ENCODE measurements around the gene ZNF764.
"Not testable (repeated sequence)": the region's sequence is repeated elsewhere in the genome, so short reads cannot be mapped to it uniquely, and the experiment has no call there.

ZNF764 gene

DNA sequence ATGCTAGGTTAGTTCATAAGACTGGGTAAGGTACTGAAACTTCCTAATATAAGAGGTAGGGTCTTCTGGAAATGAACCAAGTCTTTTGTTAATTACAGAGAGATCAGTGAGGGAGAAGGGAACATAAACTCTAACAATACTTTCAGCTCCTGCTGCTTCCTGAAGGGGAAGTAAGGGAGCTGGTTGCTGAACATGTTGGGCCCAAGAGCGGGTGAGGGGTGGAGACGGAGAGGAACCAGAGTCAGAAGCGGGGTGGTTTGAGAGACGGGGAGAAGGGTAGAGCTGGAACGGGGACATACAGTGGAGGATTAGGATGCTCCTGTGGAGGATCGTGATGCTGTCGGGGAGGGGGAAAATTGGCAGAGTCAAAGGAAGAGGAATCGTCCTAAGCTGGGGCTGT lies 12.1 kb downstream of the ZNF764 start:
- H3K27me3 ChIP-seq (ENCODE audit: insufficient read depth, low read length), result no peaks in the 10 kb centered on the region
- no peak overlapping the region for H3K4me3 ChIP-seq (ENCODE audit: low read depth, low read length, poor library complexity, severe bottlenecking)
- no peaks in the 10 kb centered on the region for H3K4me1 ChIP-seq (ENCODE audit: insufficient read depth, low read length, severe bottlenecking)
- no peak overlapping the region for H2AFZ ChIP-seq (ENCODE audit: low read length)
- H3K36me3 ChIP-seq (ENCODE audit: insufficient read depth, low read length), result no peaks in the 10 kb centered on the region; the same call in 1 of the 2 replicates
- H3K9ac ChIP-seq (ENCODE audit: low read length), result no peak overlapping the region
- no peak overlapping the region for H3K27ac ChIP-seq (ENCODE audit: low read depth, low read length, poor library complexity, severe bottlenecking)
- H4K20me1 ChIP-seq (ENCODE audit: insufficient read depth, low read length), result no peaks in the 10 kb centered on the region
- H3F3A ChIP-seq (ENCODE audit: insufficient read depth, low read length), result no peaks in the 10 kb centered on the region
- H3K4me2 ChIP-seq (ENCODE audit: low read length), result no peak overlapping the region
- no peaks in the 10 kb centered on the region for H3K9me2 ChIP-seq (ENCODE audit: low read depth, low read length)
- no peaks in the 10 kb centered on the region for H3K9me3 ChIP-seq (ENCODE audit: low read length)
- TF ChIP-seq EZH2 (IDR thresholded peaks at IDR 0.05; ENCODE audit: borderline replicate concordance, low read length), result no peak
- TF ChIP-seq, protein P1, sequence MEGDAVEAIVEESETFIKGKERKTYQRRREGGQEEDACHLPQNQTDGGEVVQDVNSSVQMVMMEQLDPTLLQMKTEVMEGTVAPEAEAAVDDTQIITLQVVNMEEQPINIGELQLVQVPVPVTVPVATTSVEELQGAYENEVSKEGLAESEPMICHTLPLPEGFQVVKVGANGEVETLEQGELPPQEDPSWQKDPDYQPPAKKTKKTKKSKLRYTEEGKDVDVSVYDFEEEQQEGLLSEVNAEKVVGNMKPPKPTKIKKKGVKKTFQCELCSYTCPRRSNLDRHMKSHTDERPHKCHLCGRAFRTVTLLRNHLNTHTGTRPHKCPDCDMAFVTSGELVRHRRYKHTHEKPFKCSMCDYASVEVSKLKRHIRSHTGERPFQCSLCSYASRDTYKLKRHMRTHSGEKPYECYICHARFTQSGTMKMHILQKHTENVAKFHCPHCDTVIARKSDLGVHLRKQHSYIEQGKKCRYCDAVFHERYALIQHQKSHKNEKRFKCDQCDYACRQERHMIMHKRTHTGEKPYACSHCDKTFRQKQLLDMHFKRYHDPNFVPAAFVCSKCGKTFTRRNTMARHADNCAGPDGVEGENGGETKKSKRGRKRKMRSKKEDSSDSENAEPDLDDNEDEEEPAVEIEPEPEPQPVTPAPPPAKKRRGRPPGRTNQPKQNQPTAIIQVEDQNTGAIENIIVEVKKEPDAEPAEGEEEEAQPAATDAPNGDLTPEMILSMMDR (IDR thresholded peaks at IDR 0.05; ENCODE audit: low read length), result no peak
- H3K79me2 ChIP-seq (ENCODE audit: insufficient read depth, low read length), result no peaks in the 10 kb centered on the region

DNA sequence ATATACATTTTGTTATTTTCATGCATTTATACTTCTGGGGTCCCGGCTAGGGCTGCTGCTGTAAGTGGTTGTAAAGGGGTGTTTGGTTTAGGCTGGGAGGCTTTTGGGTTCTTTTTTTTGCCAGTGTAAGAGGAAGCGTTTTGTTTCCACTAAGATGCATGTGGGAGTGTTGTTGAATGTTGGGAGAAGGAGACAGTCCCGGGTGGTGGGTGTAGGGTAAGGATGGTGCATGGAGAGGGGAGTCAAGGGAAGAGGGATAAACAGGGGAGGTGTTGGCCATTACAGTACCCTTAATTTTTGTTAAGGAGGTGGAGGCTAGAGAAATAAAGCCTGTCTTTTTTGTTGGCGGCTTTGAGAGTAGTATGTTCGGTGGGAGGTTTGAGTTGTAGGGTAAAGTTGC lies 15.1 kb downstream of the ZNF764 start:
- Histone ChIP-seq H2AFZ (ENCODE audit: low read length) (no peak overlapping the region), H3K9ac (ENCODE audit: low read length) (no peak overlapping the region), H3K4me1 (ENCODE audit: insufficient read depth, low read length, severe bottlenecking) (peaks cover 3% of the 10 kb centered on the region), H3K79me2 (ENCODE audit: insufficient read depth, low read length) (no peaks in the 10 kb centered on the region), H3K36me3 (ENCODE audit: insufficient read depth, low read length) (no peaks in the 10 kb centered on the region; the same call in 1 of the 2 replicates), H3K27me3 (ENCODE audit: insufficient read depth, low read length) (no peaks in the 10 kb centered on the region), H3K9me2 (ENCODE audit: low read depth, low read length) (no peaks in the 10 kb centered on the region), H3K9me3 (ENCODE audit: low read length) (no peaks in the 10 kb centered on the region), H4K20me1 (ENCODE audit: insufficient read depth, low read length) (no peaks in the 10 kb centered on the region), H3K27ac (ENCODE audit: low read depth, low read length, poor library complexity, severe bottlenecking) (no peak overlapping the region), H3K4me2 (ENCODE audit: low read length) (no peak overlapping the region), H3K4me3 (ENCODE audit: low read depth, low read length, poor library complexity, severe bottlenecking) (no peak overlapping the region), H3F3A (ENCODE audit: insufficient read depth, low read length) (no peaks in the 10 kb centered on the region)
- TF ChIP-seq EZH2 (IDR thresholded peaks at IDR 0.05; ENCODE audit: borderline replicate concordance, low read length), result no peak
- TF ChIP-seq, protein P1 (IDR thresholded peaks at IDR 0.05; ENCODE audit: low read length), result no peak

DNA sequence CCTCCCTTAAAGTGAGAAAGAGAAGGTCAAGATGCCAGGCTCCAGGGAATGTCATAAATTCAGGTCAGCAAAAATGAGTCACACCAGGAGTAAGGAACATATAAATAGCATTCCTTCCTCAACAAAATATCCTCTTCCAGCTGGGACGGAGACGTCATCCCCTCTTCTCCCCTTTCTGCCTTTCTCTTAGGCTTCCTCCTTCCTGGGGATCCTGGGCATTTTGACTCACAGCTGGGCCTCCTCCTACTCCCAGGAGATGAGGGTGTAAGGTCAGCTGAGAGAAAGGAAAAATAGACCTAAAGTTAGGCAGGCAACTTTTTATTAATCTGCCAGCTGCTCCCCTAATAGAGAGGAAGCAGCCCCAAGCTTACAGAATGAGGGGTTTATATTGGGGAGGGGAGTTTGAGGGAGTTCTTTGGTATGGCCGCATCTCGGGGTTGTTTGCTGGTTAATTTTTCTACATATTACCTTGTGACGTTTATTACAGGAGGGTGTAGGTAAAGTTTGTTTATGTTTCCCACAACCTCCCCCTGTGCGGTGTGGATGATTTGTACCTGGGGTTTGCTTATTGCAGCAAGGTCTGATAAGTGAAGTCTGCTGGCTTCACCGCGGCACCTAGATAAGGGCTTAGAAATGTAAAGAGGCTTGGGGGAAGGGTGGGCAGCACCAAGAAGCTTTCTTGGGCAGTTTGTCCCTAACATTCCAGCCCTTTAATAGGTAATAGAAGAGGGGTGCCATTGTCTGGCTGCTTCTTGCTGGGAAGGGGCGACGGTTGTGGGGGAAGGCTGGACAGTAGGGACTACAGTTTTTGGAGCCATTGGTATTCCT lies 16.5 kb downstream of the ZNF764 start:
- Histone ChIP-seq H3K4me2 (ENCODE audit: low read length) (no peak overlapping the region), H3K27me3 (ENCODE audit: insufficient read depth, low read length) (no peaks in the 10 kb centered on the region), H3K4me3 (ENCODE audit: low read depth, low read length, poor library complexity, severe bottlenecking) (no peak overlapping the region), H3K9me3 (ENCODE audit: low read length) (no peaks in the 10 kb centered on the region), H2AFZ (ENCODE audit: low read length) (no peak overlapping the region), H3K9ac (ENCODE audit: low read length) (no peak overlapping the region), H3K4me1 (ENCODE audit: insufficient read depth, low read length, severe bottlenecking) (peaks cover 3% of the 10 kb centered on the region), H3K79me2 (ENCODE audit: insufficient read depth, low read length) (no peaks in the 10 kb centered on the region), H3K9me2 (ENCODE audit: low read depth, low read length) (no peaks in the 10 kb centered on the region), H3F3A (ENCODE audit: insufficient read depth, low read length) (no peaks in the 10 kb centered on the region), H3K36me3 (ENCODE audit: insufficient read depth, low read length) (no peaks in the 10 kb centered on the region; the same call in 1 of the 2 replicates), H3K27ac (ENCODE audit: low read depth, low read length, poor library complexity, severe bottlenecking) (no peak overlapping the region), H4K20me1 (ENCODE audit: insufficient read depth, low read length) (no peaks in the 10 kb centered on the region)
- TF ChIP-seq EZH2 (IDR thresholded peaks at IDR 0.05; ENCODE audit: borderline replicate concordance, low read length), result no peak
- TF ChIP-seq, protein P1 (IDR thresholded peaks at IDR 0.05; ENCODE audit: low read length), result no peak

DNA sequence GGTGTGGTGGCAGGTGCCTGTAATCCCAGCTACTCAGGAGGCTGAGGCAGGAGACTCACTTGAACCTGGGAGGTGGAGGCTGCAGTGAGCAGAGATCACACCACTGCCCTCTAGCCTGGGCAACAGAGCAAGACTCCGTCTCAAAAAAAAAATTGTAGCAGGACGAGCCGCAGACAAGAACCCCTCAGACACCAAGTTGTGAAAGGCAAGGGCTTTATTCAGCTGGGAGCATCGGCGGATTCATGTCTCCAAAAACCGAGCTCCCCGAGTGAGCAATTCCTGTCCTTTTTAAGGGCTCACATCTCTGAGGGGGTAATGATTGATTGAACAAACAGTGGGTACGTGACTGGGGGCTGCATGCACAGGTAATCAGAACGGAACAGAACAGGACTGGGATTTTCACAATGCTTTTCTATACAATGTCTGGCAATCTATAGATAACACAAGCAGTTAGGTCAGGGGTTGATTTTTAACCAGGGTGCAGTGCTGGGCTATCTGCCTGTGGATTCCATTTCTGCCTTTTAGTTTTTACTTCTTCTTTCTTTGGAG lies 17.2 kb downstream of the ZNF764 start:
- not testable (repeated sequence) for H3K9ac ChIP-seq (ENCODE audit: low read length); H3F3A ChIP-seq (ENCODE audit: insufficient read depth, low read length); H3K4me1 ChIP-seq (ENCODE audit: insufficient read depth, low read length, severe bottlenecking)

DNA sequence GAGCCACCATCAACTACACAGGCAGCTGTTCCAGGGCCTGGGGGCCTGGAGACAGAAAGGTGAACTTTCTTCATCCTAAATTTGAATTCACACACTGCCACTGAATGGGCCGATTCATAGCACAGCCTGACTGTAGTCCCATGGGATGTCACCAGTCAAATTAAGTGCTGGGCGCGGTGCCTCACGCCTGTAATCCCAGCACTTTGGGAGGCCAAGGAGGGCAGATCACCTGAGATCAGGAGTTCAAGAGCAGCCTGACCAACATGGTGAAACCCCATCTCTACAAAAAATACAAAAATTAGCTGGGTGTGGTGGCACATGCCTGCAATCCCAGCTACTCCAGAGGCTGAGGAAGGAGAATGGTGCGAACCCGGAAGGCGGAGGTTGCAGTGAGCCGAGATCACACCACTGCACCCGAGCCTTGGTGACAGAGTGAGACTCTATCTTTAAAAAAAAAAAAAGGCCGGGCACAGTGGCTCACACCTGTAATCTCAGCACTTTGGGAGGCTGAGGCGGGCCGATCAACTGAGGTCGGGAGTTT lies 18.1 kb downstream of the ZNF764 start:
- not testable (repeated sequence) for H3K4me2 ChIP-seq (ENCODE audit: low read length); H3K27ac ChIP-seq (ENCODE audit: low read depth, low read length, poor library complexity, severe bottlenecking)
- peaks cover 17% of the 10 kb centered on the region for H3K4me1 ChIP-seq (ENCODE audit: insufficient read depth, low read length, severe bottlenecking)

More for the DNA sequence above, 17.2 kb downstream of the ZNF764 start:
- H3K27me3 ChIP-seq (ENCODE audit: insufficient read depth, low read length); H3K27ac ChIP-seq (ENCODE audit: low read depth, low read length, poor library complexity, severe bottlenecking); H4K20me1 ChIP-seq (ENCODE audit: insufficient read depth, low read length); H3K4me2 ChIP-seq (ENCODE audit: low read length); H3K36me3 ChIP-seq (ENCODE audit: insufficient read depth, low read length); H3K4me3 ChIP-seq (ENCODE audit: low read depth, low read length, poor library complexity, severe bottlenecking); H3K9me2 ChIP-seq (ENCODE audit: low read depth, low read length); H2AFZ ChIP-seq (ENCODE audit: low read length); H3K79me2 ChIP-seq (ENCODE audit: insufficient read depth, low read length); H3K9me3 ChIP-seq (ENCODE audit: low read length): not testable (repeated sequence)

More for the DNA sequence above, 18.1 kb downstream of the ZNF764 start:
- H3K9ac ChIP-seq (ENCODE audit: low read length); H3K9me3 ChIP-seq (ENCODE audit: low read length); H3K36me3 ChIP-seq (ENCODE audit: insufficient read depth, low read length); H3K9me2 ChIP-seq (ENCODE audit: low read depth, low read length); H2AFZ ChIP-seq (ENCODE audit: low read length); H3F3A ChIP-seq (ENCODE audit: insufficient read depth, low read length); H3K4me3 ChIP-seq (ENCODE audit: low read depth, low read length, poor library complexity, severe bottlenecking); H4K20me1 ChIP-seq (ENCODE audit: insufficient read depth, low read length); H3K79me2 ChIP-seq (ENCODE audit: insufficient read depth, low read length); H3K27me3 ChIP-seq (ENCODE audit: insufficient read depth, low read length): not testable (repeated sequence)

Data from OCI-LY1 (cell line).